ENCODE results near the gene BID. TPM values are rescaled to one million over a fixed set of nuclear protein-coding genes. Genes with fewer than 3 reads are reported as not detected.

Gene BID
- total RNA-seq, 1 experiment from 2014 or later = 32.5 TPM

DNA sequence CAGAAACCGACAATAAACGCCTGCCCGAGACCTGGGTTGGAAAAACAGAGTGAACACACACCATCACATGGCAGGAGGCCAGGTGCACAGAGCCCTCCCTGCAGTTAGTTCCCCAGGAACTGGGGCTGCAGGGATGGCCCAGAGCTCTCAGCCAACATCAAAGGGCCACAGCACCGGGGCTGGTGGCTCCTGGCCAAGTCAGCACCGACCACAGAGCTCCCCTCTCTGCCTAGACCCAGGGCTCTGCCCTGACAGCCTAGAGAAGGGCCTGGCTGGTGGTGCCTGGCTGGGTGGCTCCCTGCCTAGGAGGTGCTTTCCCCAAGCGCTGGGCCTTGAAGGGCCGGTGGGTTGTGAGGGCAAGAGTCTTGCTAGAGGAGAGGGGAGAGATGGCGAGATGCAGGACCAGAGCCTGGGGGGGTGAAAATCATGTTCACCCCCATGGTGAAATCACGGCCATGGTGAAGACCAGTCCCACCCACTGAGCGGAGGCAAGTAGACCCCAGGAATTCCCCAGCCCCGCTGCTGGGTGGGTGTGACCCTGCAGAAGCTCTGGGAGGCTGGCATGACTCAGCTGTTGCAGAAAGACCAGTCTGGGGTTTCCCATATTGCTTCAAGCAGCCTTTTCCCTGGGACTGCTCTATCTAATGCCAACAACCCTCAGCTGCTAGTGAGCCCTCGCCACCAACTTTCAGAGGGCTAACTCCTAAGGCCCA is 7.2 kb upstream of the BID start (continued):
- TF ChIP-seq FOXK1 (CRISPR knock-in tag; IDR thresholded peaks at IDR 0.05) = no peak
- no peak for TF ChIP-seq NFYB (CRISPR knock-in tag; conservative IDR thresholded peaks at IDR 0.05; ENCODE audit: low read depth)
- TF ChIP-seq, protein P1, sequence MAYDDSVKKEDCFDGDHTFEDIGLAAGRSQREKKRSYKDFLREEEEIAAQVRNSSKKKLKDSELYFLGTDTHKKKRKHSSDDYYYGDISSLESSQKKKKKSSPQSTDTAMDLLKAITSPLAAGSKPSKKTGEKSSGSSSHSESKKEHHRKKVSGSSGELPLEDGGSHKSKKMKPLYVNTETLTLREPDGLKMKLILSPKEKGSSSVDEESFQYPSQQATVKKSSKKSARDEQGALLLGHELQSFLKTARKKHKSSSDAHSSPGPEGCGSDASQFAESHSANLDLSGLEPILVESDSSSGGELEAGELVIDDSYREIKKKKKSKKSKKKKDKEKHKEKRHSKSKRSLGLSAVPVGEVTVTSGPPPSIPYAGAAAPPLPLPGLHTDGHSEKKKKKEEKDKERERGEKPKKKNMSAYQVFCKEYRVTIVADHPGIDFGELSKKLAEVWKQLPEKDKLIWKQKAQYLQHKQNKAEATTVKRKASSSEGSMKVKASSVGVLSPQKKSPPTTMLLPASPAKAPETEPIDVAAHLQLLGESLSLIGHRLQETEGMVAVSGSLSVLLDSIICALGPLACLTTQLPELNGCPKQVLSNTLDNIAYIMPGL (CRISPR knock-in tag; IDR thresholded peaks at IDR 0.05) = no peak
- TF ChIP-seq ZNF423 (CRISPR knock-in tag; IDR thresholded peaks at IDR 0.05) = no peak
- no peak for TF ChIP-seq JAZF1 (CRISPR knock-in tag; IDR thresholded peaks at IDR 0.05)
- TF ChIP-seq, protein P2, sequence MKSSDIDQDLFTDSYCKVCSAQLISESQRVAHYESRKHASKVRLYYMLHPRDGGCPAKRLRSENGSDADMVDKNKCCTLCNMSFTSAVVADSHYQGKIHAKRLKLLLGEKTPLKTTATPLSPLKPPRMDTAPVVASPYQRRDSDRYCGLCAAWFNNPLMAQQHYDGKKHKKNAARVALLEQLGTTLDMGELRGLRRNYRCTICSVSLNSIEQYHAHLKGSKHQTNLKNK (CRISPR knock-in tag; IDR thresholded peaks at IDR 0.05) = no peak
- TF ChIP-seq, protein P3, sequence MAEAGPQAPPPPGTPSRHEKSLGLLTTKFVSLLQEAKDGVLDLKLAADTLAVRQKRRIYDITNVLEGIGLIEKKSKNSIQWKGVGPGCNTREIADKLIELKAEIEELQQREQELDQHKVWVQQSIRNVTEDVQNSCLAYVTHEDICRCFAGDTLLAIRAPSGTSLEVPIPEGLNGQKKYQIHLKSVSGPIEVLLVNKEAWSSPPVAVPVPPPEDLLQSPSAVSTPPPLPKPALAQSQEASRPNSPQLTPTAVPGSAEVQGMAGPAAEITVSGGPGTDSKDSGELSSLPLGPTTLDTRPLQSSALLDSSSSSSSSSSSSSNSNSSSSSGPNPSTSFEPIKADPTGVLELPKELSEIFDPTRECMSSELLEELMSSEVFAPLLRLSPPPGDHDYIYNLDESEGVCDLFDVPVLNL (CRISPR knock-in tag; IDR thresholded peaks at IDR 0.05; ENCODE audit: borderline replicate concordance, low read depth) = no peak
- TF ChIP-seq ZBTB21 (CRISPR knock-in tag; IDR thresholded peaks at IDR 0.05; ENCODE audit: borderline replicate concordance) = no peak
- TF ChIP-seq, protein P4, sequence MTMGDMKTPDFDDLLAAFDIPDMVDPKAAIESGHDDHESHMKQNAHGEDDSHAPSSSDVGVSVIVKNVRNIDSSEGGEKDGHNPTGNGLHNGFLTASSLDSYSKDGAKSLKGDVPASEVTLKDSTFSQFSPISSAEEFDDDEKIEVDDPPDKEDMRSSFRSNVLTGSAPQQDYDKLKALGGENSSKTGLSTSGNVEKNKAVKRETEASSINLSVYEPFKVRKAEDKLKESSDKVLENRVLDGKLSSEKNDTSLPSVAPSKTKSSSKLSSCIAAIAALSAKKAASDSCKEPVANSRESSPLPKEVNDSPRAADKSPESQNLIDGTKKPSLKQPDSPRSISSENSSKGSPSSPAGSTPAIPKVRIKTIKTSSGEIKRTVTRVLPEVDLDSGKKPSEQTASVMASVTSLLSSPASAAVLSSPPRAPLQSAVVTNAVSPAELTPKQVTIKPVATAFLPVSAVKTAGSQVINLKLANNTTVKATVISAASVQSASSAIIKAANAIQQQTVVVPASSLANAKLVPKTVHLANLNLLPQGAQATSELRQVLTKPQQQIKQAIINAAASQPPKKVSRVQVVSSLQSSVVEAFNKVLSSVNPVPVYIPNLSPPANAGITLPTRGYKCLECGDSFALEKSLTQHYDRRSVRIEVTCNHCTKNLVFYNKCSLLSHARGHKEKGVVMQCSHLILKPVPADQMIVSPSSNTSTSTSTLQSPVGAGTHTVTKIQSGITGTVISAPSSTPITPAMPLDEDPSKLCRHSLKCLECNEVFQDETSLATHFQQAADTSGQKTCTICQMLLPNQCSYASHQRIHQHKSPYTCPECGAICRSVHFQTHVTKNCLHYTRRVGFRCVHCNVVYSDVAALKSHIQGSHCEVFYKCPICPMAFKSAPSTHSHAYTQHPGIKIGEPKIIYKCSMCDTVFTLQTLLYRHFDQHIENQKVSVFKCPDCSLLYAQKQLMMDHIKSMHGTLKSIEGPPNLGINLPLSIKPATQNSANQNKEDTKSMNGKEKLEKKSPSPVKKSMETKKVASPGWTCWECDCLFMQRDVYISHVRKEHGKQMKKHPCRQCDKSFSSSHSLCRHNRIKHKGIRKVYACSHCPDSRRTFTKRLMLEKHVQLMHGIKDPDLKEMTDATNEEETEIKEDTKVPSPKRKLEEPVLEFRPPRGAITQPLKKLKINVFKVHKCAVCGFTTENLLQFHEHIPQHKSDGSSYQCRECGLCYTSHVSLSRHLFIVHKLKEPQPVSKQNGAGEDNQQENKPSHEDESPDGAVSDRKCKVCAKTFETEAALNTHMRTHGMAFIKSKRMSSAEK (CRISPR knock-in tag; IDR thresholded peaks at IDR 0.05; ENCODE audit: borderline replicate concordance) = no peak

DNA sequence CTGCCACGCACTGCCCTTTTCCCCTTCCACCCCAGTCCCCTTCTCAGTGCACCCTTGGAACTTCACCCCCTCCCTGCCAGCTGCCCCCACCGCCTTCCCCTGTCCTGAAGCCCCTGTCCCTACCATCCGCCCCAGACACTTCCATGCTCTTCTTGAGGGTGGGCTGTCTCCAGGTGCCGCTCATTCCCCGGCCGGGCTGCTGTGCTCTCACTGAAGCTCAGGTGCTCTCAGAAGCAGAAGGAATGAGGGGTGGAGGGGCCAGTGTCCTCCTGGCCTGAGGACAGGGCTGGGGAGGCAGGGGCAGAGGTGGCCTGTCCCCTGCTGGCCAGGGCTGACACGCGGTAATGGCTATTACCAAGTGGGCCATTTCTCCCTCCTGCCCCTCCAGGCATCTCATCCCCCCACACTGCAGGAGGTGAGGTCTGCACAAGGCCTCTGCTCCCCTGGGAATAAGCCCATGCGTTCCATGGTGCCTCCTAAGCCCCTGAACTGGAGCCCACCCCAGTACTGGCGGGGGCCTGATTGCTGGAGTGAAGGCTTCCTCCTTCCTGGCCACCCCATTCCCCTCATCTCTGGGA is 6.6 kb upstream of the BID start:
- TF ChIP-seq, protein P5, sequence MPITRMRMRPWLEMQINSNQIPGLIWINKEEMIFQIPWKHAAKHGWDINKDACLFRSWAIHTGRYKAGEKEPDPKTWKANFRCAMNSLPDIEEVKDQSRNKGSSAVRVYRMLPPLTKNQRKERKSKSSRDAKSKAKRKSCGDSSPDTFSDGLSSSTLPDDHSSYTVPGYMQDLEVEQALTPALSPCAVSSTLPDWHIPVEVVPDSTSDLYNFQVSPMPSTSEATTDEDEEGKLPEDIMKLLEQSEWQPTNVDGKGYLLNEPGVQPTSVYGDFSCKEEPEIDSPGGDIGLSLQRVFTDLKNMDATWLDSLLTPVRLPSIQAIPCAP (CRISPR knock-in tag; IDR thresholded peaks at IDR 0.05) = no peak
- TF ChIP-seq ZNF317 (CRISPR knock-in tag; IDR thresholded peaks at IDR 0.05; ENCODE audit: borderline replicate concordance, low read depth) = 0 out of 2 replicates have a peak, but pooled peaks have one; percentile 12
- TF ChIP-seq, protein P6, sequence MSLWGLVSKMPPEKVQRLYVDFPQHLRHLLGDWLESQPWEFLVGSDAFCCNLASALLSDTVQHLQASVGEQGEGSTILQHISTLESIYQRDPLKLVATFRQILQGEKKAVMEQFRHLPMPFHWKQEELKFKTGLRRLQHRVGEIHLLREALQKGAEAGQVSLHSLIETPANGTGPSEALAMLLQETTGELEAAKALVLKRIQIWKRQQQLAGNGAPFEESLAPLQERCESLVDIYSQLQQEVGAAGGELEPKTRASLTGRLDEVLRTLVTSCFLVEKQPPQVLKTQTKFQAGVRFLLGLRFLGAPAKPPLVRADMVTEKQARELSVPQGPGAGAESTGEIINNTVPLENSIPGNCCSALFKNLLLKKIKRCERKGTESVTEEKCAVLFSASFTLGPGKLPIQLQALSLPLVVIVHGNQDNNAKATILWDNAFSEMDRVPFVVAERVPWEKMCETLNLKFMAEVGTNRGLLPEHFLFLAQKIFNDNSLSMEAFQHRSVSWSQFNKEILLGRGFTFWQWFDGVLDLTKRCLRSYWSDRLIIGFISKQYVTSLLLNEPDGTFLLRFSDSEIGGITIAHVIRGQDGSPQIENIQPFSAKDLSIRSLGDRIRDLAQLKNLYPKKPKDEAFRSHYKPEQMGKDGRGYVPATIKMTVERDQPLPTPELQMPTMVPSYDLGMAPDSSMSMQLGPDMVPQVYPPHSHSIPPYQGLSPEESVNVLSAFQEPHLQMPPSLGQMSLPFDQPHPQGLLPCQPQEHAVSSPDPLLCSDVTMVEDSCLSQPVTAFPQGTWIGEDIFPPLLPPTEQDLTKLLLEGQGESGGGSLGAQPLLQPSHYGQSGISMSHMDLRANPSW (CRISPR knock-in tag; conservative IDR thresholded peaks at IDR 0.05; ENCODE audit: low read depth) = no peak
- ATAC-seq (no peak), DNase-seq (ENCODE audit: low spot score) (no peak)
- H3K27me3 Mint-ChIP-seq (ENCODE audit: low read depth) = no peaks in the 10 kb centered on the region; the same call in 1 of the 2 replicates
- no peak overlapping the region for H3K4me3 Mint-ChIP-seq
- ChIA-PET CTCF (interaction anchor here (1.2 to 5.3 kb wide), 7 partner anchors 8 to 295 kb away, joined by 3 to 51 read pairs (median 5); no protein-coding TSS in a partner anchor), POLR2A (no interaction called here)
- H3K4me1 Mint-ChIP-seq = peaks cover 16% of the 10 kb centered on the region
- H3K9me3 Mint-ChIP-seq = no peaks in the 10 kb centered on the region
- no peak overlapping the region for H3K27ac Mint-ChIP-seq
- no peaks in the 10 kb centered on the region for H3K36me3 Mint-ChIP-seq

Data from WTC11 (cell line).